GM23338 (cell line): ENCODE data around the gene THAP5. TPM values are rescaled to one million over a fixed set of nuclear protein-coding genes. Genes with fewer than 3 reads are reported as not detected.

Experiments
- ATAC-seq: fragments of 200-7000 bp; cut with Tn5 transposase; 3 replicates; pipeline ENCODE4 v1.9.1; 2020
- DNase-seq: peaks from one replicate; pipeline ENCODE4 v3.0.0-alpha.2; 2015; ENCODE audit warnings: low spot score
- H2AFZ ChIP-seq: fragments of 200-600 bp; sonication (generic); 2 replicates; pipeline ENCODE4 v1.8.0; 2016; ENCODE audit warnings: antibody characterized with exemption, mild to moderate bottlenecking, moderate library complexity
- H3F3A ChIP-seq: fragments of 200-600 bp; sonication (generic); replicated peaks from 2 replicates; pipeline ENCODE4 v1.8.0; 2017; ENCODE audit warnings: antibody characterized with exemption, mixed run types, low read depth
- H3K27ac ChIP-seq: fragments of 200-600 bp; sonication (generic); 2 replicates; pipeline ENCODE4 v1.6.1; 2016; ENCODE audit warnings: low read depth
- H3K27me3 ChIP-seq: fragments of 200-600 bp; sonication (generic); 2 replicates; pipeline ENCODE4 v1.8.0; 2016; ENCODE audit warnings: mild to moderate bottlenecking, mixed run types, moderate library complexity; ENCODE audit not compliant: insufficient read depth
- H3K36me3 ChIP-seq: fragments of 200-600 bp; sonication (generic); 2 replicates; pipeline ENCODE4 v1.8.0; 2016; ENCODE audit warnings: mild to moderate bottlenecking; ENCODE audit not compliant: insufficient read depth
- H3K4me1 ChIP-seq: fragments of 200-600 bp; sonication (generic); 2 replicates; pipeline ENCODE4 v1.8.0; 2016; ENCODE audit warnings: mild to moderate bottlenecking, moderate library complexity; ENCODE audit not compliant: insufficient read depth
- H3K4me2 ChIP-seq: fragments of 200-600 bp; sonication (generic); 2 replicates; pipeline ENCODE4 v1.7.1; 2017; ENCODE audit warnings: mixed run types
- H3K4me3 ChIP-seq: fragments of 200-600 bp; sonication (generic); 2 replicates; pipeline ENCODE4 v1.6.1; 2016; ENCODE audit warnings: mixed run types
- H3K79me2 ChIP-seq: fragments of 200-600 bp; sonication (generic); replicated peaks from 2 replicates; pipeline ENCODE4 v1.8.0; 2017; ENCODE audit warnings: mild to moderate bottlenecking; ENCODE audit not compliant: insufficient read depth
- H3K9me2 ChIP-seq: fragments of 200-600 bp; sonication (generic); 2 replicates; pipeline ENCODE4 v1.8.0; 2017; ENCODE audit not compliant: insufficient read depth
- H4K20me1 ChIP-seq: fragments of 200-600 bp; sonication (generic); replicated peaks from 2 replicates; pipeline ENCODE4 v1.8.0; 2017; ENCODE audit warnings: mild to moderate bottlenecking; ENCODE audit not compliant: insufficient read depth
- H3K27ac Mint-ChIP-seq: 2 replicates; pipeline ENCODE4 v1.8.0; 2020; ENCODE audit warnings: inconsistent platforms, mild to moderate bottlenecking, moderate library complexity, mixed read lengths
- H3K27me3 Mint-ChIP-seq: 3 replicates; pipeline ENCODE4 v1.8.0; 2022; ENCODE audit warnings: low read depth, mild to moderate bottlenecking, moderate library complexity, mixed read lengths, inconsistent platforms; ENCODE audit not compliant: insufficient read depth, poor library complexity
- H3K36me3 Mint-ChIP-seq: 3 replicates; pipeline ENCODE4 v1.8.0; 2021; ENCODE audit warnings: low read depth, mild to moderate bottlenecking, inconsistent platforms, moderate library complexity, mixed read lengths
- H3K4me1 Mint-ChIP-seq: 3 replicates; pipeline ENCODE4 v1.8.0; 2020; ENCODE audit warnings: mild to moderate bottlenecking, inconsistent platforms, mixed read lengths
- H3K4me3 Mint-ChIP-seq: 3 replicates; pipeline ENCODE4 v1.8.0; 2021; ENCODE audit warnings: moderate library complexity, mild to moderate bottlenecking, inconsistent platforms, mixed read lengths
- H3K9me3 Mint-ChIP-seq: 3 replicates; pipeline ENCODE4 v1.8.0; 2020; ENCODE audit warnings: moderate library complexity, mild to moderate bottlenecking, inconsistent platforms, mixed read lengths
- CREB1 ChIP-seq: fragments of 250-450 bp; sonication (Bioruptor Pico); IDR thresholded peaks from 2 replicates; pipeline ENCODE4 v1.5.0; 2020; ENCODE audit warnings: low read depth, mild to moderate bottlenecking, moderate library complexity
- ETS1 ChIP-seq: IDR thresholded peaks from 2 replicates; pipeline ENCODE4 v1.6.1; 2016; ENCODE audit warnings: antibody characterized with exemption
- EZH2 ChIP-seq: fragments of 200-600 bp; sonication (generic); IDR thresholded peaks from one replicate; pipeline ENCODE4 v1.8.0; 2017; ENCODE audit warnings: antibody characterized with exemption, mild to moderate bottlenecking, low read depth; ENCODE audit not compliant: unreplicated experiment
- EZH2phosphoT487 ChIP-seq: fragments of 200-600 bp; sonication (generic); IDR thresholded peaks from one replicate; pipeline ENCODE4 v1.8.1; 2018; ENCODE audit warnings: antibody characterized with exemption; ENCODE audit not compliant: unreplicated experiment
- NANOG ChIP-seq: IDR thresholded peaks from 2 replicates; pipeline ENCODE4 v1.6.1; 2016; ENCODE audit warnings: antibody characterized with exemption, borderline replicate concordance
- REST ChIP-seq: IDR thresholded peaks from one replicate; pipeline ENCODE4 v1.6.1; 2018; ENCODE audit warnings: antibody characterized with exemption; ENCODE audit not compliant: unreplicated experiment
- STAT1 ChIP-seq: IDR thresholded peaks from one replicate; pipeline ENCODE4 v1.6.1; 2016; ENCODE audit warnings: antibody characterized with exemption; ENCODE audit not compliant: unreplicated experiment
- ZNF114 ChIP-seq: fragments of 250-450 bp; sonication (Bioruptor Pico); IDR thresholded peaks from 2 replicates; pipeline ENCODE4 v1.5.0; 2020; ENCODE audit warnings: mild to moderate bottlenecking, moderate library complexity
- ZNF462 ChIP-seq: fragments of 250-450 bp; sonication (Bioruptor Pico); IDR thresholded peaks from 2 replicates; pipeline ENCODE4 v1.5.0; 2020; ENCODE audit warnings: mild to moderate bottlenecking, moderate library complexity
- polyA plus RNA-seq: library from polyadenylated mRNA; unstranded; fragments of >200 nt; fragmentation: Nextera tagmentation; extraction: Ambion mirVana; gene quantifications from 2 replicates; pipeline ENCODE4 v1.2.1, GENCODE V29; 2016
- total RNA-seq: library from RNA; depleted of rRNA; stranded (reverse); fragments of >200 nt; shearing (Covaris generic); gene quantifications from 2 replicates; pipeline ENCODE4 v1.2.3, GENCODE V29; 2014

THAP5 gene
- total and polyA plus RNA-seq, 2 experiments from 2014 or later = 18.2 to 32.3 TPM

- TF ChIP-seq REST (no peak), ZNF114 (CRISPR knock-in tag) (no peak)
Observed at GRCh38 chr7:108529341-108529740, 40.2 kb downstream of the THAP5 start (continued).

GRCh38 chr7:108528183-108528712, 41.3 kb downstream of the THAP5 start:
- H3K27ac Mint-ChIP-seq = 0 out of 2 replicates have a peak overlapping the region, but pooled peaks have one; percentile 18
- ATAC-seq = no peak
- H3K27ac ChIP-seq = no peak overlapping the region
- H3K4me3 ChIP-seq = no peak overlapping the region
- no peaks in the 10 kb centered on the region for H3K36me3 Mint-ChIP-seq
- no peaks in the 10 kb centered on the region for H3K9me3 Mint-ChIP-seq
- H3K4me1 ChIP-seq = peaks cover 26% of the 10 kb centered on the region
- no peaks in the 10 kb centered on the region for H3K9me2 ChIP-seq
- peak overlapping the region; percentile 21; the same call in 1 of the 2 replicates for H2AFZ ChIP-seq
- DNase-seq = no peak
- peaks cover 8% of the 10 kb centered on the region; the same call in 1 of the 2 replicates for H3F3A ChIP-seq
- peaks cover 20% of the 10 kb centered on the region for H3K79me2 ChIP-seq
- H3K4me1 Mint-ChIP-seq = peaks cover 22% of the 10 kb centered on the region
- H3K4me3 Mint-ChIP-seq = no peak overlapping the region
- no peaks in the 10 kb centered on the region for H3K27me3 ChIP-seq
- no peaks in the 10 kb centered on the region for H3K36me3 ChIP-seq
- no peak overlapping the region for H3K4me2 ChIP-seq
- TF ChIP-seq STAT1 (no peak), ETS1 (no peak), EZH2 (no peak), ZNF114 (CRISPR knock-in tag) (no peak), REST (no peak), EZH2phosphoT487 (no peak), NANOG (no peak), ZNF462 (CRISPR knock-in tag) (no peak), CREB1 (no peak)
- no peaks in the 10 kb centered on the region for H3K27me3 Mint-ChIP-seq
- H4K20me1 ChIP-seq = no peaks in the 10 kb centered on the region
